Heart left ventricle (tissue), 16 donors: Measurements from ENCODE around the gene RBM5. TPM values are rescaled to one million over a fixed set of nuclear protein-coding genes. Genes with fewer than 3 reads are reported as not detected.

ENCODE experiments used
- ATAC-seq, 4 donors: fragments of 200-7000 bp; cut with Tn5 transposase; one replicate each; pipeline ENCODE4 v1.9.1; 2020 to 2022; ENCODE audit warnings: moderate library complexity in 4 of 4, mild to moderate bottlenecking in 3 of 4, moderate number of reproducible peaks in 1 of 4
- DNase-seq, 5 donors: peaks; one replicate each; pipeline ENCODE4 v3.0.0-alpha.2; 2020
- H3K27ac ChIP-seq, 12 donors: fragments of 200-600 bp; sonication (generic) in 4 of 12; one replicate each; pipeline versions ENCODE4 v1.5.0 to v1.8.0; 2016 to 2022; ENCODE audit warnings: mild to moderate bottlenecking in 2 of 12
- H3K27me3 ChIP-seq, 9 donors: fragments of 200-600 bp; sonication (generic) in 2 of 9; one replicate each; pipeline versions ENCODE4 v1.5.1 to v1.8.0; 2016 to 2022; ENCODE audit warnings: mild to moderate bottlenecking in 3 of 9
- H3K36me3 ChIP-seq, 9 donors: fragments of 200-600 bp; sonication (generic) in 2 of 9; one replicate each; pipeline versions ENCODE4 v1.5.0 to v1.8.0; 2018 to 2022; ENCODE audit warnings: mild to moderate bottlenecking in 2 of 9
- H3K4me1 ChIP-seq, 12 donors: fragments of 200-600 bp; sonication (generic) in 4 of 12; one replicate each; pipeline versions ENCODE4 v1.5.0 to v1.8.0; 2016 to 2022; ENCODE audit warnings: mild to moderate bottlenecking in 3 of 12
- H3K4me3 ChIP-seq, 12 donors: fragments of 200-600 bp; sonication (generic) in 4 of 12; one replicate each; pipeline versions ENCODE4 v1.5.0 to v1.8.0; 2017 to 2022; ENCODE audit warnings: mild to moderate bottlenecking in 9 of 12, moderate library complexity in 4 of 12
- H3K9me3 ChIP-seq, 12 donors: fragments of 200-600 bp; sonication (generic) in 4 of 12; one replicate each; pipeline versions ENCODE4 v1.5.0 to v1.8.0; 2016 to 2022; ENCODE audit warnings: mild to moderate bottlenecking in 1 of 12
- POLR2A ChIP-seq, 2 donors: fragments of 450-650 bp; IDR thresholded peaks; one replicate each; pipeline ENCODE4 v1.6.1; 2017; ENCODE audit warnings: antibody characterized with exemption in 2 of 2, mild to moderate bottlenecking in 2 of 2, moderate library complexity in 2 of 2
- WGBS, 4 donors: extraction: QIAGEN DNeasy Blood & Tissue Kit in 2 of 4; methylation state at CpG; one replicate each; pipeline versions ENCODE4 v1.1.5 to v1.1.7; 2013 to 2018; 5-methylcytosine and 5-hydroxymethylcytosine counted together
- intact Hi-C, 10 donors: fragments of 100-400 bp; cut with DNase I; formaldehyde crosslinking; loops; one replicate each; pipeline versions ENCODE4 v1.11.1 to v1.14.2; 2022
- polyA plus RNA-seq, 2 donors: library from polyadenylated mRNA; stranded (reverse); fragments of 200-250 nt; gene quantifications; one replicate each; pipeline ENCODE4 v1.2.3, GENCODE V29; 2013
- total RNA-seq, 9 donors: library from RNA; depleted of rRNA in 2 of 9; stranded (reverse); fragments of >200 nt in 2 of 9; fragmentation: NEBNext Ultra II Directional in 3 of 9; extraction: Animal tissue kit (Norgen Biotek cat#: 25700) in 3 of 9; gene quantifications; one replicate each; pipeline versions ENCODE4 v1.1.0 to v1.2.4, GENCODE V29; 2016 to 2023
- TF ChIP-seq, protein P1 (sequence below), 12 donors: fragments of 200-600 bp; sonication (generic) in 4 of 12; IDR thresholded peaks; one replicate each; pipeline versions ENCODE4 v1.5.0 to v1.8.0; 2018 to 2022; ENCODE audit warnings: antibody characterized with exemption in 12 of 12, mild to moderate bottlenecking in 5 of 12
- donor health status: ischemic (EF 13 %, LVEDD 7.1; RV severe dilation, severe dysfunction).
- donor health status: healthy with polysubstance abuse.
- donor health status: DM: no; HTN: yes; CAD: no.
- donor health status: DM: no; HTN: no; CAD: no.
- donor health status: ischemic (EF 25% LVEDD 6.9; RV normal size, moderate dysfunction).
- donor health status: ischemic (EF 25% LVEDD 5.7; RV mildly dilated, moderate dysfunction).
- donor health status: healthy.
- donor health status: DM: yes; HTN: yes; CAD: no.
- donor health status: ischemic (EF 35%, LVEDD 5.7; RV mildly dilated, moderate dysfunction).
- donor health status: nonischemic (EF 11% LVEDD 7.7; RV severe dilation, severe dysfunction).
- donor health status: DM: yes; HTN: yes; CAD: no.
- donor health status: PGD.
- donor health status: ischemic (EF 29% LVEDD 5.4; RV normal size, mild dysfunction).
- donor health status: nonischemic (EF 23%, LVEDD 6.1; RV moderate dilation, normal function).

Gene RBM5
- total and polyA plus RNA-seq, 11 donors = 32.5 to 77.3 (median 52.2) TPM

DNA sequence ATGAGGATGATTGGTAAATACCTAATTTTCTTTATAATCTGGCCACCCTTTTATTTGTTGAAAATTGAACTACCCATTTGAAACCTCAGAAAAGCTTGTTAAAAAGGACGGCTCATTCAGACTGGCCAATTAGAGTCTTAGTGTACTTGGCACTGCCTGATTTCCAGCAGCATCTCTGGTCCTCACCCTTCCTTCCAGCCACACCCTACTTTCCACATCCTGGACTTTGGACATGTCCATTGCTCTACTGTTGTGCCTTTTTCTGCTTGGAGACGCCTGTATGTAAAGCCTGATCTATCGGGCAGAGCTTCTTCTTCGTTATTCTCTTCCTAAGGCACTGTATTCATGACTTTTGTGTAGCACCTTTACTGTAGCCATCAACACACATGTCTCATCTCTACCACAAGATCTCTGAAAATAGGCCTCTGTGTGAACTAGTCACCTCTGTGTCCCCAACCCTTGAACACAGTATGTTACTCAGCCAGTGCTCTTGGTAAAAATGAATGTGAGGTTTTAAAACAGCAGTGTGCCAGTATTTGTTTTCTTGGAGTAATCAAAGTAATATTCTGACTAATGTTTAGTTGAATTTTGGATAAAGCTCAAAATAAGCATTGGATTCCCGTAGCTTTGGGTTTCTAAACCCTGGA is 6.8 kb downstream of the RBM5 start:
- WGBS, 4 donors = 72 to 91% (median 78%) methylated on average over 5 of the region's 5 CpGs
- H3K36me3 ChIP-seq = peaks cover 6 to 100% (median 100%) of the 10 kb centered on the region in 9 donors

DNA sequence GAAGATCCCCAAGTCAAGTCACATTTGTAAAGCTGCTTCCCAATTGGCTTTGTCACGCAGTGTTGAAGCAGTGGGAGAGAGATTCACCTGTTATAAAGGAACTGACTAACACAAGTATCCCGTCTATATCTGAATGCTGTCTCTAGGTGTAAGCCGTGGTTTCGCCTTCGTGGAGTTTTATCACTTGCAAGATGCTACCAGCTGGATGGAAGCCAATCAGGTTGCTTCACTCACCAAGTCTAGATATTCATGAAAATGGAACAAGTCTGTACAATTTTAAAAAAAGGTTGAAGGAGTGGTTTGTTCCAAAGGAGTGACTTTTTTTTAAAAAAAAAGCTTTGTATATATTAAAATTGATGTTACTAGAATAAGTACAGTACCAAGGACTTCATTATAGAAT is 11.7 kb downstream of the RBM5 start:
- no peaks in the 10 kb centered on the region for H3K27me3 ChIP-seq
- intact Hi-C loops = no loop called here
- H3K4me1 ChIP-seq = peaks cover 0 to 17% (median 1%) of the 10 kb centered on the region in 12 donors
- DNase-seq (no peak), ATAC-seq (no peak)
- 73 to 82% (median 79%) methylated on average over 5 of the region's 5 CpGs for WGBS, 4 donors
- H3K9me3 ChIP-seq = no peaks in the 10 kb centered on the region
- no peak overlapping the region for H3K4me3 ChIP-seq
- peak overlapping the region in 1 of 12 donors; percentile 7 for H3K27ac ChIP-seq
- TF ChIP-seq, protein P1, sequence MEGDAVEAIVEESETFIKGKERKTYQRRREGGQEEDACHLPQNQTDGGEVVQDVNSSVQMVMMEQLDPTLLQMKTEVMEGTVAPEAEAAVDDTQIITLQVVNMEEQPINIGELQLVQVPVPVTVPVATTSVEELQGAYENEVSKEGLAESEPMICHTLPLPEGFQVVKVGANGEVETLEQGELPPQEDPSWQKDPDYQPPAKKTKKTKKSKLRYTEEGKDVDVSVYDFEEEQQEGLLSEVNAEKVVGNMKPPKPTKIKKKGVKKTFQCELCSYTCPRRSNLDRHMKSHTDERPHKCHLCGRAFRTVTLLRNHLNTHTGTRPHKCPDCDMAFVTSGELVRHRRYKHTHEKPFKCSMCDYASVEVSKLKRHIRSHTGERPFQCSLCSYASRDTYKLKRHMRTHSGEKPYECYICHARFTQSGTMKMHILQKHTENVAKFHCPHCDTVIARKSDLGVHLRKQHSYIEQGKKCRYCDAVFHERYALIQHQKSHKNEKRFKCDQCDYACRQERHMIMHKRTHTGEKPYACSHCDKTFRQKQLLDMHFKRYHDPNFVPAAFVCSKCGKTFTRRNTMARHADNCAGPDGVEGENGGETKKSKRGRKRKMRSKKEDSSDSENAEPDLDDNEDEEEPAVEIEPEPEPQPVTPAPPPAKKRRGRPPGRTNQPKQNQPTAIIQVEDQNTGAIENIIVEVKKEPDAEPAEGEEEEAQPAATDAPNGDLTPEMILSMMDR (IDR thresholded peaks at IDR 0.05) = no peak
- TF ChIP-seq POLR2A (IDR thresholded peaks at IDR 0.05) = no peak
- H3K36me3 ChIP-seq = peaks cover 2 to 100% (median 100%) of the 10 kb centered on the region in 9 donors

More for the DNA sequence above, 6.8 kb downstream of the RBM5 start:
- Histone ChIP-seq H3K4me3 (no peak overlapping the region), H3K27ac (no peak overlapping the region), H3K4me1 (peaks cover under 1 to 35% (median 12%) of the 10 kb centered on the region in 12 donors), H3K27me3 (no peaks in the 10 kb centered on the region), H3K9me3 (no peaks in the 10 kb centered on the region)
- ATAC-seq = peak in 1 of 4 donors; percentile 19
- no peak for TF ChIP-seq POLR2A (IDR thresholded peaks at IDR 0.05)
- TF ChIP-seq, protein P1 (IDR thresholded peaks at IDR 0.05) = no peak
- intact Hi-C loops = no loop called here
- no peak for DNase-seq

DNA sequence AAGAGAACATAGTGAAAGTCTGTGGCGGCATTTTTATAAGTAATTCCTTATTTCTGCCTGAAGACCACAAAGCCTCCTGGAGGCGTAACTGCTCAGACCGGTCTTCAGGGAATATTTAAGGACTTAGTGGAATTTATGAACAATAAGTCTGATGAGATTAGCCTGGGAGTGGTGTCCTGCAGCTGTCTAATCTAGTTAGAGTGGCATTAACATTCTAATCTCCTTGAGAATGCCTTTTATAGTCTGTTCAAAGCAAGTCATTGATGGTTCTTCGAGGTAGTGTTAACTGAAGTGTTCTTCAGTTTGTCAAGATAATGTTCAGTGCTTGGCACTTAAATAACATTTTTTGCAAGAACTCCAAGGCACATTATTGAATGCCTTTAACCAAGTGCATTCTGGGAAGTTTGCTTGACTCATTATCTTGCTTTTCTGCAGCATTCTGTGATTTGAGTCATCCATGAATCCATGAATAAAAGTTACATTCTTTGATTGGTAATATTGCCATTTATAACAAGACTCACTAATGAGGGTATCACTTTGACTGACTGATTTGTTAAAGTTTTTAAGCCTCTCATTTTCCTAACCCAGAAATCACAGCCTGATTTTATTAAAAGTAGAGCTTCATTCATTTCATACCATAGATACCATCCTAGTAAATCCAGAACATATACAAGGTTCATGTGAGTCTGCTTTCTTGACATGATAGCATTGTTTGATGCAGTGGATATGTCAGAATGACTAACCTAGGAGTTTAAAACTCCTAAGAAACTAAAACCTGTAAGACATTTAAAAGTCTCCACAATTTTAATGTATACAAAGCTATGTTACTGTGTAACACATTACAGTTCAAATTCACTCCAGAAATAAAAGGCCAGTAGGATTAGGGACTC is 12.5 kb downstream of the RBM5 start:
- 52 to 56% (median 54%) methylated on average over 4 of the region's 4 CpGs for WGBS, 4 donors
- ATAC-seq (peak in 2 of 4 donors; percentile 62 to 72), DNase-seq (no peak)
- H3K4me3 ChIP-seq = no peak overlapping the region
- intact Hi-C loops = no loop called here
- no peaks in the 10 kb centered on the region for H3K27me3 ChIP-seq
- H3K4me1 ChIP-seq = peaks cover 0 to 14% (median 0%) of the 10 kb centered on the region in 12 donors
- TF ChIP-seq, protein P1 (IDR thresholded peaks at IDR 0.05) = no peak
- TF ChIP-seq POLR2A (IDR thresholded peaks at IDR 0.05) = no peak
- peak overlapping the region in 2 of 12 donors; percentile 7 to 15 for H3K27ac ChIP-seq
- no peaks in the 10 kb centered on the region for H3K9me3 ChIP-seq
- H3K36me3 ChIP-seq = peaks cover 2 to 100% (median 100%) of the 10 kb centered on the region in 9 donors

DNA sequence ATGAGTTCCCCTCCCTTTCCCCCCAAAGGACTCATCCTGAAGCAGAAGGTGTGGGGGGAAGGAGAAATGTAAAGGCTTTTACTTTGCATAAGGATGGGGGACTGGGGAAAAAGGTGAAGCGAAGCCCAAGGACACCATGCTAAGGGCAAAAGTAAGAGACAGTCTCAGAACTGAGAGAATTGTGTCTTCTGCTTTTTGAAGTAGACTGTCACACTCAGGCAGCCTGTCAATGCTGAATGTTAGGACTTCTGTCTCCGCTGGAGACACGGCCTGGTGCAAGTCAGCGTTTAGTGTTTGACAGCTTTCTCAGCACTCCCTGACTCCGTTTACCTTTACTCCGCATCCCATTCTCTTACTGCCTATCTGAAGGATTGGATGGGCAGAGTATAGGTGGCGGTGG is 13.8 kb downstream of the RBM5 start:
- H3K4me1 ChIP-seq = peaks cover 0 to 12% (median 0%) of the 10 kb centered on the region in 12 donors
- TF ChIP-seq, protein P1 (IDR thresholded peaks at IDR 0.05) = no peak
- TF ChIP-seq POLR2A (IDR thresholded peaks at IDR 0.05) = no peak
- H3K36me3 ChIP-seq = peaks cover 2 to 100% (median 100%) of the 10 kb centered on the region in 9 donors
- no peak overlapping the region for H3K27ac ChIP-seq
- DNase-seq = no peak
- no peaks in the 10 kb centered on the region for H3K27me3 ChIP-seq
- no peak for ATAC-seq
- intact Hi-C loops = no loop called here
- 91 to 95% (median 93%) methylated on average over 7 of the region's 7 CpGs for WGBS, 4 donors
- H3K9me3 ChIP-seq = no peaks in the 10 kb centered on the region
- H3K4me3 ChIP-seq = no peak overlapping the region
